IgD-negative memory B cell (primary cell): ENCODE data around the gene LARP4B. TPM values are rescaled to one million over a fixed set of nuclear protein-coding genes. Genes with fewer than 3 reads are reported as not detected.
A peak's percentile ranks its signal among the peaks of the same experiment; 100 is the strongest.

Experiments
- H3K27ac Mint-ChIP-seq, 3 donors: one replicate each; pipeline ENCODE4 v1.8.0; 2020 to 2022; ENCODE audit warnings: mild to moderate bottlenecking in 3 of 3, mixed read lengths in 3 of 3, moderate library complexity in 1 of 3
- H3K27me3 Mint-ChIP-seq: one replicate; pipeline ENCODE4 v1.8.0; 2021; ENCODE audit warnings: mixed read lengths
- H3K36me3 Mint-ChIP-seq: one replicate; pipeline ENCODE4 v1.8.0; 2020; ENCODE audit warnings: mild to moderate bottlenecking, mixed read lengths
- H3K4me1 Mint-ChIP-seq, 3 donors: one replicate each; pipeline ENCODE4 v1.8.0; 2020 to 2022; ENCODE audit warnings: mixed read lengths in 3 of 3, mild to moderate bottlenecking in 1 of 3
- H3K4me3 Mint-ChIP-seq, 4 donors: one replicate each; pipeline ENCODE4 v1.8.0; 2020 to 2022; ENCODE audit warnings: mild to moderate bottlenecking in 4 of 4, mixed read lengths in 4 of 4, moderate library complexity in 3 of 4
- H3K9me3 Mint-ChIP-seq, 3 donors: one replicate each; pipeline ENCODE4 v1.8.0; 2020 to 2021; ENCODE audit warnings: mixed read lengths in 3 of 3, mild to moderate bottlenecking in 1 of 3
- polyA plus RNA-seq: library from polyadenylated mRNA; unstranded; fragments of 300-500 nt; fragmentation: Illumina TruSeq; gene quantifications from one replicate; pipeline ENCODE4 v1.2.3, GENCODE V29; 2021

Gene LARP4B
- polyA plus RNA-seq, 1 donor from 2014 or later, result 31.3 TPM

DNA sequence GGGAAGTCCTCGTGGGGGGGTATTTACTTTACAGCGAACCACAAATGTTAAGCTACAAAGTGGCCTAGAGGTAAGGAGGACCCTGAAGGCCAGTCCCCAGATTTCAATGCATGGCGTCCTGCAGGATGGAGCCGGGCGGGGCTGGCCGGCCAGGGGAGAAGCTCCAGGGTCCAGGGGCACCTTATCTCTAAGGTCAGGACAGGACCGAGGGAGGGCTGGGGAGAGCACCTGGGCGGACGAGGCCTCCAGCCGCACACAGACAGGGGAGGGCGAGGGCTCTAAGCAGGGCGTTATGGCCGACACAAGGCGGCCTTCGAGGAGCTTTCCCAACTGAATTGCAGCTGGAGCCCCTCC is 145.7 kb downstream of the LARP4B start:
- Mint-ChIP-seq H3K36me3 (no peaks in the 10 kb centered on the region), H3K27ac (no peak overlapping the region), H3K4me1 (peaks cover 0 to 2% (median 0%) of the 10 kb centered on the region in 3 donors), H3K4me3 (peak overlapping the region in 1 of 4 donors; percentile 12), H3K9me3 (no peaks in the 10 kb centered on the region), H3K27me3 (peaks cover 36% of the 10 kb centered on the region)

- peaks cover 38% of the 10 kb centered on the region for H3K27me3 Mint-ChIP-seq
- H3K36me3 Mint-ChIP-seq, result no peaks in the 10 kb centered on the region
- no peaks in the 10 kb centered on the region for H3K9me3 Mint-ChIP-seq
- peak overlapping the region in 2 of 4 donors; percentile 12 to 55 for H3K4me3 Mint-ChIP-seq
- H3K4me1 Mint-ChIP-seq, result peaks cover 0 to 2% (median 0%) of the 10 kb centered on the region in 3 donors
- H3K27ac Mint-ChIP-seq, result no peak overlapping the region
Observed at GRCh38 chr10:785089-785860, 146.2 kb downstream of the LARP4B start.

- Mint-ChIP-seq H3K4me1 (peaks cover 0 to 2% (median 0%) of the 10 kb centered on the region in 3 donors), H3K9me3 (no peaks in the 10 kb centered on the region), H3K36me3 (no peaks in the 10 kb centered on the region), H3K27me3 (peaks cover 41% of the 10 kb centered on the region), H3K27ac (no peak overlapping the region), H3K4me3 (peak overlapping the region in 1 of 4 donors; percentile 76)
Observed at GRCh38 chr10:784403-785088, 147.0 kb downstream of the LARP4B start.

- Mint-ChIP-seq H3K9me3 (no peaks in the 10 kb centered on the region), H3K27ac (peak overlapping the region in 1 of 3 donors; percentile 85), H3K4me3 (no peak overlapping the region), H3K36me3 (no peaks in the 10 kb centered on the region), H3K4me1 (peaks cover 0 to 2% (median 0%) of the 10 kb centered on the region in 3 donors), H3K27me3 (peaks cover 41% of the 10 kb centered on the region)
Observed at GRCh38 chr10:782751-783648, 148.5 kb downstream of the LARP4B start.

DNA sequence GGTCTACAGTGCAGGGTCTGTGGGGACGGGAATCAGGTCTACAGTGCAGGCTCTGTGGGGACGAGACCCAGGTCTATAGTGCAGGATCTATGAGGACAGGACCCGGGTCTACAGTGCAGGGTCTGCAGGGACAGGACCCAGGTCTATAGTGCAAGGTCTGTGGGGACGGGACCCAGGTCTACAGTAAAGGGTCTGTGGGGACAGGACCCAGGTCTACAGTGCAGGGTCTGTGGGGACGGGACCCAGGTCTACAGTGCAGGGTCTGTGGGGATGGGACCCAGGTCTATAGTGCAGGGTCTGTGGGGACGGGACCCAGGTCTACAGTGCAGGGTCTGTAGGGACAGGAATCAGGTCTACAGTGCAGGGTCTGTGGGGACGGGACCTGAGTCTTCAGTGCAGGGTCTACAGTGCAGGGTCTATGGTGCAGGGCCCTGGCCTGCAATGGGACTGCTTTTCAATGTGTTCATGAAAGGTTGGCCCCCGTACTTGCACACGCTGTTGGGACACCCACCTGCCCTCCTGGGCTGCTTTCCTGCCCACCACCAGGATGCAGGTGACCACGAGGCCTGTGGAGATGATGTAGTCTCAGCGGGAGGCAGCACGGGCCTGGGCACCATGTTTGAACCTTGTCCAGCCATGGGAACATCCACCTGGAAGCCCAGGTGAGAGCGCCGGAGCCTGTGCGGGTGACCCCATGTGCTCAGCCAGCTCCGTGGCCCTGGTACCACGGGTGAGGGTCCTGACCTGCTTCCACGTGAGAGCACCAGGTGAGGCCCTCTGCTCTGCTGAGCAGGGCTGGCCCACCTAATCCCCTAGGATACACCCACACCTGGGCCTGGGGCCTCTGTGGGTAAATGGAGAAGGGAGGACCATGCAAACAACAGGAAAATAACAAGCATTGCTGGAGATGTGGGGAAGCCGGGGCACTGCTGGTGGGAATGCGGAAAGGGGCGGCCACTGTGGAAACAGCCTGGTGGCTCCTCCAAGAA is 150.7 kb downstream of the LARP4B start:
- peaks cover 0 to 2% (median 0%) of the 10 kb centered on the region in 3 donors for H3K4me1 Mint-ChIP-seq
- H3K27me3 Mint-ChIP-seq, result peaks cover 27% of the 10 kb centered on the region
- no peak overlapping the region for H3K27ac Mint-ChIP-seq
- no peak overlapping the region for H3K4me3 Mint-ChIP-seq
- no peaks in the 10 kb centered on the region for H3K9me3 Mint-ChIP-seq
- no peaks in the 10 kb centered on the region for H3K36me3 Mint-ChIP-seq

GRCh38 chr10:778626-779330 is 152.7 kb downstream of the LARP4B start:
- H3K4me3 Mint-ChIP-seq, result peak overlapping the region in 1 of 4 donors; percentile 49
- H3K27ac Mint-ChIP-seq, result no peak overlapping the region
- no peaks in the 10 kb centered on the region for H3K36me3 Mint-ChIP-seq
- H3K4me1 Mint-ChIP-seq, result peaks cover 0 to 2% (median 0%) of the 10 kb centered on the region in 3 donors
- peaks cover 25% of the 10 kb centered on the region for H3K27me3 Mint-ChIP-seq
- no peaks in the 10 kb centered on the region for H3K9me3 Mint-ChIP-seq

DNA sequence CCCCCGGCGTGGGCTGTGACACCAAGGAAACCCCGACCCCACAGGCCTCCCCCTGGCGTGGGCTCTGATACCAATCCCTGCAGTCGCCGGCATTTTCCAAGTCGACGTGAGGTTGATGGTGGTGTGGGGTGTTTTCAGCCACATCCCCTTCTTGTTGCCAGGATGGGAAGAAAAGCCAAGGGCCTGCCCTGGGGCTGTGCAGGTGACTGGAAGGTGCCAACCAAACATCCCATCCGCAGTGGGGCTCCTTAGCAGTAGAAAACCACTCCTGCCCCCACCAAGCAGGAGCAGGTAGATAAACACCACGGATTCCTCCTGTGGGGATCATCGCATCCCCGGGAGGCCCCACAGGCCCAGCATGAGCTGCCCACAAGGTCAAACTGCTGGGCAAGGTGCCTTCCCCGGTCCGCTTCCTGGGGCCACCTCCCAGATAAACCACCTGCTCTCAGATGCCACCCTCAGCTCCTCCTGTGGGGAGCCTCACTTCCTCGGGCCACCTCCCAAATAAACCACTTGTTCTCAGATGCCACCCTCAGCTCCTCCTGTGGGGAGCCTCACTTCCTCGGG is 153.5 kb downstream of the LARP4B start:
- H3K27me3 Mint-ChIP-seq, result peaks cover 22% of the 10 kb centered on the region
- peaks cover 0 to 2% (median 0%) of the 10 kb centered on the region in 3 donors for H3K4me1 Mint-ChIP-seq
- H3K4me3 Mint-ChIP-seq, result no peak overlapping the region
- no peaks in the 10 kb centered on the region for H3K9me3 Mint-ChIP-seq
- H3K27ac Mint-ChIP-seq, result no peak overlapping the region
- no peaks in the 10 kb centered on the region for H3K36me3 Mint-ChIP-seq

DNA sequence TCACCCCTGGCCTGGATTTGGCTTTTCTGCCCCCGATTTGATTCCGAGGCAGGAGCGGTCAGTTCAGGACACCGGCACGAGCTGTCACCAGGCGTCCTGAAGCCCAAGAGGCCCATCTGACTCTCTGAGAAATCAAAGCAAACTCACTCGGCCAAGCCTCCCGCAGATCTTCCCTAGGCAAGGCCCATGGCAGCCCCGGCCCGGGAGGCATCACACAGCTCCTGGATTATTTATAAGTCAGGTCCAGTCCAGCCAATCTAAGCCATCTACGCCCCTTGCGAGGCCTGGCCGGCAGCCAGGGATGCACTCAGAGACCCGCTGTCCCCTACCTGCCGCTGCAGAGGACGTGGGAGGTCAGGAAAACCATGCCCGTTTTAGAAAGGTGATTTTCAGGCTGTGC is 154.7 kb downstream of the LARP4B start:
- H3K36me3 Mint-ChIP-seq, result no peaks in the 10 kb centered on the region
- H3K9me3 Mint-ChIP-seq, result no peaks in the 10 kb centered on the region
- H3K4me3 Mint-ChIP-seq, result no peak overlapping the region
- no peak overlapping the region for H3K27ac Mint-ChIP-seq
- peaks cover 11% of the 10 kb centered on the region for H3K27me3 Mint-ChIP-seq
- H3K4me1 Mint-ChIP-seq, result no peaks in the 10 kb centered on the region

- Mint-ChIP-seq H3K9me3 (peaks cover 0 to 4% (median 0%) of the 10 kb centered on the region in 3 donors), H3K27me3 (peaks cover 5% of the 10 kb centered on the region), H3K4me3 (no peak overlapping the region)
Observed at GRCh38 chr10:775245-776075, 156.0 kb downstream of the LARP4B start.

DNA sequence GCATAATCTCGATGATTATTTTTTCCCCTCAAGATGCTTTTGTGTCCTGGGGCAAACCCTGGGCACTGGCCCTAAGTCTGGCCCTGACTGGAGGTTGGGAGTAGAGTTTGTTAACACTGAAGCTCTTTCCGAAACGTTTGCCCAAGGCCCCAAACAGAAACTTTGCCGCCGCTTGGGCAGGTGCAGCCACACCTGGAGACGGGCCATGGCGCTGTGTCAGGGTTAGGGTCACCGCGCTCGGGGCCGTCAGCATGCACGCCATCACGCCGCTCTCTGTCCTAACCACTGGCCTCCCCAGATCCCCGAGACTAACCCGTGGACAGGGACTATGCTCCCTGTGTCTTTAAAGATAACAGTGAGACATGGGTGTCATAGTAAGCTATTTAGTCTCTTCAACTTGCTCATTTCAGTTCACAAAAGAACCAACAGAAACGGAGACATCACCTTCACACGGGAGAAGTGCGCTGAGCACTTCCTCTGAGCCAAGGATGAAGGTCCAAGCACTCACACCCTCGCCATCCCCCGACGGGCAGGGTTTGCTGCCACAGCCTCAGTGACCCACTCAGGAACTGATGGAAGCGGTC is 156.8 kb downstream of the LARP4B start:
- Mint-ChIP-seq H3K36me3 (no peaks in the 10 kb centered on the region), H3K9me3 (peaks cover 0 to 6% (median under 1%) of the 10 kb centered on the region in 3 donors), H3K27ac (no peak overlapping the region), H3K27me3 (no peaks in the 10 kb centered on the region), H3K4me1 (no peaks in the 10 kb centered on the region), H3K4me3 (no peak overlapping the region)

More at GRCh38 chr10:775245-776075, 156.0 kb downstream of the LARP4B start:
- H3K27ac Mint-ChIP-seq, result no peak overlapping the region
- no peaks in the 10 kb centered on the region for H3K36me3 Mint-ChIP-seq
- no peaks in the 10 kb centered on the region for H3K4me1 Mint-ChIP-seq

DNA sequence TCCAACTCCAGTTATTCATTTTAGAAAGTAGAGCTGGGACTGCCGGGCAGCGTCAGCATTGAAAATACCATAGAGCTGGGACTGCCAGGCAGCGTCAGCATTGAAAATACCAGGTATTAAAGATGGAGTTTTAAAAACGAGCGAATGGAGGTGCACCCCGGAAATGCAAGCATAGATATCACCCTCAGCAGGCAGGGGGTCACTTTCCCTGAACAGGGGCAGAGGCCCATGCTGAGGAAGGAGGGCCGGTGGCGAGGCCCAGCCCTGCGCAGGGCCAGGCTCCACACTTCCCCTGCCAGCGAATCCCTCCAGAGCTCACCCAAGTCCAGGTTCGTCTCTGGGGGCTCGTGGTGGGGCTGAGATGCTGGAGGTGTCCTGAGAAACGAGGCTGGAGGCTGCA is 157.3 kb downstream of the LARP4B start:
- Mint-ChIP-seq H3K27ac (no peak overlapping the region), H3K27me3 (no peaks in the 10 kb centered on the region), H3K4me1 (no peaks in the 10 kb centered on the region), H3K4me3 (no peak overlapping the region), H3K9me3 (peaks cover 0 to 8% (median 4%) of the 10 kb centered on the region in 3 donors), H3K36me3 (no peaks in the 10 kb centered on the region)

- Mint-ChIP-seq H3K36me3 (no peaks in the 10 kb centered on the region), H3K27ac (no peak overlapping the region), H3K27me3 (no peaks in the 10 kb centered on the region), H3K4me3 (peak overlapping the region in 1 of 4 donors; percentile 37), H3K4me1 (no peaks in the 10 kb centered on the region), H3K9me3 (peaks cover 0 to 8% (median 6%) of the 10 kb centered on the region in 3 donors)
Observed at GRCh38 chr10:773562-774161, 157.8 kb downstream of the LARP4B start.
